GDM1 (cell line): ENCODE results near the gene HNRNPAB.

ENCODE experiments used
- DNase-seq: peaks from one replicate; lab custom pipeline; 2025; lab: John Stamatoyannopoulos, UW

Gene HNRNPAB

GRCh38 chr5:178230879-178231538 is 26.7 kb downstream of the HNRNPAB start:
- DNase-seq, result no peak

GRCh38 chr5:178231539-178232123 is 27.3 kb downstream of the HNRNPAB start:
- no peak for DNase-seq

GRCh38 chr5:178232124-178232919 is 28.0 kb downstream of the HNRNPAB start, which contains the start of gene PHYKPL:
Gene PHYKPL (minus strand): TSS chr5:178232802. CDS start chr5:178232550, 252 bp downstream.
- peak; percentile 72 for DNase-seq

GRCh38 chr5:178232920-178233429 is 28.6 kb downstream of the HNRNPAB start:
- no peak for DNase-seq

GRCh38 chr5:178234121-178234749 is 29.9 kb downstream of the HNRNPAB start:
- DNase-seq, result no peak

- peak; percentile 76 for DNase-seq
These were observed 30.6 kb downstream of the HNRNPAB start for GRCh38 chr5:178234750-178235587.

GRCh38 chr5:178235588-178235974 is 31.2 kb downstream of the HNRNPAB start:
- DNase-seq, result no peak

GRCh38 chr5:178236126-178236525 is 31.8 kb downstream of the HNRNPAB start:
- no peak for DNase-seq

- no peak for DNase-seq
These were observed 32.3 kb downstream of the HNRNPAB start for GRCh38 chr5:178236679-178237078.

- no peak for DNase-seq
These were observed 33.3 kb downstream of the HNRNPAB start for GRCh38 chr5:178237431-178238312.

GRCh38 chr5:178238313-178238635 is 33.9 kb downstream of the HNRNPAB start:
- DNase-seq, result no peak

- peak; percentile 41 for DNase-seq
These were observed 34.6 kb downstream of the HNRNPAB start for GRCh38 chr5:178238711-178239592.

GRCh38 chr5:178239626-178240301 is 35.4 kb downstream of the HNRNPAB start:
- peak; percentile 31 for DNase-seq

GRCh38 chr5:178240341-178240741 is 36.0 kb downstream of the HNRNPAB start:
- DNase-seq, result no peak

- peak; percentile 62 for DNase-seq
These were observed 36.4 kb downstream of the HNRNPAB start for GRCh38 chr5:178240766-178241165.

- peak; percentile 98 for DNase-seq
These were observed 36.9 kb downstream of the HNRNPAB start for GRCh38 chr5:178241231-178241663.

GRCh38 chr5:178241688-178242231 is 37.4 kb downstream of the HNRNPAB start:
- DNase-seq, result no peak

- no peak for DNase-seq
These were observed 38.1 kb downstream of the HNRNPAB start for GRCh38 chr5:178242416-178242815.
